GM12874 (cell line): ENCODE measurements around the gene CADPS.

Experiments
- TF ChIP-seq, protein P1 (sequence below): IDR thresholded peaks from 2 replicates; pipeline ENCODE4 v1.5.1; 2011; ENCODE audit warnings: low read depth, mild to moderate bottlenecking, control low read depth, low read length, moderate library complexity; ENCODE audit not compliant: insufficient read depth

Gene CADPS

DNA sequence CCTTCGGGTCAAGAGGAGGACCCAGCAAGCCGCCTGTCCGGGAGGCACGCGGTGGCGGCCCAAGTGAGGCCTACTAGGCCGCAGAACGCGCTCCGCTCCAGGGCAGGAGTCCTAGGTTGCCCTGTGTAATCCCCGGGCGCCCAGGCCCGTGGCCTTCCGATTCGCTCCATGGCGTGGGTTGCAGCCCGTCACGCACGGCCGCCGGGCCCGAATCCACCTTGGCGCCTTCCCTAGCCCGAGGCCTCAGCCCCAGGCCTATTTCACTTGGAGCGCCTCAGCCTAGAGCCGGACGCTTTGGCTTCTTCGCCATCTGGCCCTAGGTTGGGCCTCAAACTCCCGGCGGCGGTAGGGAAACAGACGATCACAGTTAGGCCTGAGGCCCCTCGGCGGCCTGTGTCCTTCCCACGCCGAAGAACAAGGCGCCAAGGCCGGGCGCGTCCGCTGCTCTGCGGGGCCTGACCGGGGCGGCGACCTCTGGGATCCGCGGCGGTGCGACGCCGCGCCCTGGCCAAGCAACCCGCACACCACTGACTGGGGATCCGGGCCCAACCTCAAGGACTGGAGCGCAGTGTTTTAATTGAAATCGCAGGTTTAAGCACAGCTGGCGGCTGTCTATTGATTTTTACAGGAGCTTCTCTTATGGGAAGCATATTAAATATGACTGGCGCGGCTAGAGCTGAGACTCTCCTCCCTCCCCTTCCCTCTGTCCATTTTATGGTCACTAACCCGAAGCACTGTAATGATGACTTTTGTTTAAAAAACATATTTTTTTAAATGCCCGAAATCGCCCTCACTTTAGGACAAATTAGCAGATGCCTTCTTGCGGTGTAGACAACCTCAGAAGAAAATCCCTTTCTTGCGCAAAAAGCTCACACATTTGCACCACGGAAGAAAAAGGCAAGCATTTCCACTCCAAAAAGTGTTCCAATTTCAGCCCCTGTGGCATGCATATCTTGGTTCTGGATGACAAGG is 498.0 kb downstream of the CADPS start:
- TF ChIP-seq, protein P1, sequence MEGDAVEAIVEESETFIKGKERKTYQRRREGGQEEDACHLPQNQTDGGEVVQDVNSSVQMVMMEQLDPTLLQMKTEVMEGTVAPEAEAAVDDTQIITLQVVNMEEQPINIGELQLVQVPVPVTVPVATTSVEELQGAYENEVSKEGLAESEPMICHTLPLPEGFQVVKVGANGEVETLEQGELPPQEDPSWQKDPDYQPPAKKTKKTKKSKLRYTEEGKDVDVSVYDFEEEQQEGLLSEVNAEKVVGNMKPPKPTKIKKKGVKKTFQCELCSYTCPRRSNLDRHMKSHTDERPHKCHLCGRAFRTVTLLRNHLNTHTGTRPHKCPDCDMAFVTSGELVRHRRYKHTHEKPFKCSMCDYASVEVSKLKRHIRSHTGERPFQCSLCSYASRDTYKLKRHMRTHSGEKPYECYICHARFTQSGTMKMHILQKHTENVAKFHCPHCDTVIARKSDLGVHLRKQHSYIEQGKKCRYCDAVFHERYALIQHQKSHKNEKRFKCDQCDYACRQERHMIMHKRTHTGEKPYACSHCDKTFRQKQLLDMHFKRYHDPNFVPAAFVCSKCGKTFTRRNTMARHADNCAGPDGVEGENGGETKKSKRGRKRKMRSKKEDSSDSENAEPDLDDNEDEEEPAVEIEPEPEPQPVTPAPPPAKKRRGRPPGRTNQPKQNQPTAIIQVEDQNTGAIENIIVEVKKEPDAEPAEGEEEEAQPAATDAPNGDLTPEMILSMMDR = no peak

DNA sequence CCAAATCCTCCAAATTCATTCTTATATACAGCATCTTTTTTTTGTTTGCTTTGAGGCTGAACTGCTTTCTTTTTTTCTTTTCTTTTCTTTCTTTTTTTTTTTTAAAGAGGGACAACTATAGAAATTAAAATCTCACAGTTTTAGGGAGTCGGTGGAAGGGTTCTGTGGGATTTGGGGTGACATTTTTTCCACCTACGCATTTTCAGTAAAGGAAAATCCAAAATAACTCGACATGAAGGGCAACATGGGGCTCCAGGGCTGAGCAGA is 498.8 kb downstream of the CADPS start:
- TF ChIP-seq, protein P1 = no peak

DNA sequence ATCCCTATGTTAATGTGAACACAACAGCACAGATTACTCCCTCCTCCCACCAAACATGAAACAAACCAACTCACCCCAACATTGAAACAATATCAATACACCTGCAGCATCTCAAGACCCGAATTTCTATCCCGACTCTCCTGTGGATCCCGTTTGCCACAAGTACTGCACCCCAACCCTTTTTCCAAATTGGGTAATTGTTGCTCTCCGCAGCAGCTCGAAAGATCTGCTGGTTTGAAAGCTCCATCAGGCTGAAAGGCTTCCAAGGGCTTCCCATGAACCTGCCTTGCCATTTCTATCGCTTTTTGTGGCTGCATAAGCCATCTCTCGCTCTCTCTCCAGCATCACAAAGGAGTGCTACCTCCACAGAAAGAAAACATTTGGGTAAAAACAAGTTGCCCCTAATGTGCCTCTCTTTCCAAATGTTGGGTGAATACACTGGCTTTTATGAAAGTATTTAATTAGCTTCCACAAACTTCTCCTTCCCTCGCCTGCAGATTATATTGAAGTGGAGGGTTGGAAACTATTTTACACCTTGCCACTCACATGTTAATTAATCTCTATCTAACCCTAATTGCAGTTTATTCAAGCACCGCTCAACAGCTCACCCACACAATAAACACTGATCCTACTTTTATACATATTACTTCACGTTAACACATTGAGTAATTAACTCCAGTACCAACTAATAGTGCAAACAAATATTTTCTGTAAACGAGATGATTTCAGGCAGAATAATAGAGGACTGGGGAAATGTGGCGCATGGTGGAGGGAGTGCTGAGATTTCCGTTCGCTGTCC is 499.4 kb downstream of the CADPS start:
- TF ChIP-seq, protein P1 = no peak

DNA sequence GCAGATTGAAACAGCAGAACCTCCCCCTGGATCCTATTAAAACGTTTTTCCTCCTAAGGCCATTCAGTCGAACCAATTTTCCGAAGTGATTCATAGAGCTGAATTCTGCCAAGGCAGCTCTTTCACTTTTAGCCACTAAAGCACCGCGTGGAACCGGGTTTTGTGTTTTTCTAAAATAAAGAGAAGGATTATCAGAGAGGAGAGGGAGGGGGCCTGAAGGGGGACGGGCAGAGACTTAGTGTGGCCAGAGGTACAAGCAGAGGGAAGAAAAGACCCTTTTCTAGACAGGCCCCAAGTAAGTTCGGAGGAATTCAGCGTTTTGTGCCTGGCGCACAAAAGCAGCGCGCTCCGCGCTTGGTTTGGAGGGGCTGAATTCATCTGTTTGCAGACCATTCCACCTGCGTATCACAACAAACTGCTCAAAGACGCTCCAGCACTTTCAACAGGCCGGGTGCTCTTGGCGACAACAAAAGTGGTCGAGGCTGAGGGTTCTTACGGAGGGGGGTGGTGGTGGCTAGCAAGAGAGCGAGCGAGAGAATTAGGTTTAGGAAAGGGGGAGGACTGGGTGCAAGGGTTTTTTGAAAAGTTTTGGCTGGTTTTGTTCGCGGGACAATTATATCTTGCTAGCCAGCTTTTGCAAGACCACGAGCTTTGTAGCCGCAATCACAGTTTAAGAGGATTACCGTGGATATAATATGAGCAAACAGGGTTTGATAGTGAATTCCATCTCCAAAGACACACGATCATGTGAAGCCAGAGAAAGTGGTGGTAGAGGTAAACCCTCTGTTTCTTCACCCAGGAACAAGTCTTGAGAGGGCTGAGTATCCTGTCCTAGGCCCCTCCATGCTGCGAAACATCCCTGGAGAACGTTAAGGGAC is 500.6 kb downstream of the CADPS start:
- TF ChIP-seq, protein P1 = no peak

DNA sequence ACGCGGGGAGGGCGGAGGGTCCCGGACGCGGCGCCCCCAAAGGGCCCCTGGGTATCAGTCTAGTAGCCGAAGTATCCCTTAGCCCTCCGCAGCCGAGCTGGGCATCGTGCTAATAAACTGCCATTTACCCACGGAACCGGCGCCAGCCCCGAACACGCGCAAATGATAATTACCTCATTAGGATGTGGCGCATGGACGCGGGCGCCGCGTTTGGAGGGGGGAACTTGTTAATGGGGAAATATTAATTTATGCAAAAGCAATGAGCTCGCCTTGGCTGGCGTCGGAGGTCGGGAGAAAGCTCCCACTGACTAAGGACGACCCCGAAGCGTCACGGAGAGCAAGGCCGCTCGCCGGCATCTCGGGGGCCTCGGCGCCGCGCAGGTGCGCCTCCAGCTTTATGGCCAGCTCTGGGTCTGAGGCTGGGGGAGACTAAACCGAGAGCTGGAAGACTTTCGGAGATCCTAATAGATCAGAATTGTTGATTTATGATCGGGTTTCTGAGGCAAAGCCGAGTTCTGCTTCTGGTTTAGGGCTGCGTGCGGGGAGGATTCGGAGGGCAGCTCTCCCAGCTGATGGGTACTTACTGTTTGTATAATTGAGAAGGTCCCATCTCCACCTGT is 501.4 kb downstream of the CADPS start:
- TF ChIP-seq, protein P1 = no peak

DNA sequence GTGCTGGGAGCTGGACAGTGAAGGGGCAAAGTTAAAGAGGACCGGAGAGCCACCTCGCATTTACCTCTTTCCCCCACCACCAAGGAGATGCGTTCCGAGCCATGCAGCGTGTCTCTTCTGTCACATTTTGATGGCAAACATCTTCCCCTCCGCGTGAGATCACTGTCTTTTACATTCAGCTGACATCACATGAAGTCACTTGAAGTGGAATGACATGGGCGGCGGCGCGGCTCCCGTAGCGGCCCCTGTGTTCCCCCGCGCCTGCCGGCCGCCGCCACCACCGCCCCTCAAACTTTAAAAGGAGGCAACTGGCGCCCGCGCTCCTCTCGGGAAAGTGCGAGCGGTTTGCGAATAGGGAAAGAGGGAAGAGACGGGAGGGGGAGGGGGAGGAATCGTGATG is 502.0 kb downstream of the CADPS start, which contains the start of gene FEZF2:
FEZF2 (minus strand) TSS at position 336 of the 400 bp plus-strand sequence. CDS start 682 bp downstream, outside the sequence.
- TF ChIP-seq, protein P1 = no peak
